ENCODE data around the gene DSTYK.
A peak's percentile ranks its signal among the peaks of the same experiment; 100 is the strongest.

Gene DSTYK

GRCh38 chr1:205208811-205209210, 2.7 kb downstream of the DSTYK start:
- Mint-ChIP-seq H3K27ac (no peak overlapping the region), H3K4me1 (peaks cover 70% of the 10 kb centered on the region), H3K4me3 (peak overlapping the region; percentile 44 to 93), H3K27me3 (no peaks in the 10 kb centered on the region), H3K9me3 (no peaks in the 10 kb centered on the region)
- DNase-seq = no peak
- ATAC-seq = no peak

GRCh38 chr1:205205055-205205454, 6.4 kb downstream of the DSTYK start:
- ATAC-seq = no peak
- no peaks in the 10 kb centered on the region for H3K27me3 Mint-ChIP-seq

GRCh38 chr1:205204552-205204951, 7.0 kb downstream of the DSTYK start:
- H3K27ac Mint-ChIP-seq = peak overlapping the region in 1 of 2 donors; percentile 84
- peaks cover 82% of the 10 kb centered on the region for H3K4me1 Mint-ChIP-seq
- ATAC-seq (no peak), DNase-seq (no peak)
- no peaks in the 10 kb centered on the region for H3K9me3 Mint-ChIP-seq
- H3K27me3 Mint-ChIP-seq = no peaks in the 10 kb centered on the region
- H3K4me3 Mint-ChIP-seq = peak overlapping the region; percentile 56 to 74

More at GRCh38 chr1:205205055-205205454, 6.4 kb downstream of the DSTYK start:
- no peak for DNase-seq
- peak overlapping the region in 1 of 2 donors; percentile 32 for H3K4me3 Mint-ChIP-seq
- H3K9me3 Mint-ChIP-seq = no peaks in the 10 kb centered on the region
- H3K27ac Mint-ChIP-seq = peak overlapping the region in 1 of 2 donors; percentile 78
- H3K4me1 Mint-ChIP-seq = peaks cover 81% of the 10 kb centered on the region

GRCh38 chr1:205199931-205200299, 11.6 kb downstream of the DSTYK start:
- peaks cover 91% of the 10 kb centered on the region for H3K4me1 Mint-ChIP-seq
- H3K4me3 Mint-ChIP-seq = peak overlapping the region; percentile 62 to 66
- no peaks in the 10 kb centered on the region for H3K9me3 Mint-ChIP-seq
- no peak for ATAC-seq
- H3K27me3 Mint-ChIP-seq = no peaks in the 10 kb centered on the region
- DNase-seq = peak in 1 of 2 donors; percentile 32
- peak overlapping the region; percentile 92 to 93 for H3K27ac Mint-ChIP-seq

- Mint-ChIP-seq H3K27ac (peak overlapping the region; percentile 92 to 93), H3K4me1 (peaks cover 85% of the 10 kb centered on the region), H3K4me3 (peak overlapping the region; percentile 62 to 66), H3K27me3 (no peaks in the 10 kb centered on the region), H3K9me3 (no peaks in the 10 kb centered on the region)
- ATAC-seq (peak; percentile 79), DNase-seq (peak; percentile 31 to 66)
These were observed 12.2 kb downstream of the DSTYK start for GRCh38 chr1:205199090-205199930.

GRCh38 chr1:205192287-205192686, 19.2 kb downstream of the DSTYK start:
- ATAC-seq (peak; percentile 55), DNase-seq (no peak)
- H3K4me1 Mint-ChIP-seq = peaks cover 85% of the 10 kb centered on the region
- H3K4me3 Mint-ChIP-seq = no peak overlapping the region
- H3K9me3 Mint-ChIP-seq = no peaks in the 10 kb centered on the region
- no peak overlapping the region for H3K27ac Mint-ChIP-seq
- no peaks in the 10 kb centered on the region for H3K27me3 Mint-ChIP-seq

- DNase-seq = no peak
- no peak overlapping the region for H3K4me3 Mint-ChIP-seq
- no peak for ATAC-seq
- H3K27ac Mint-ChIP-seq = no peak overlapping the region
- H3K27me3 Mint-ChIP-seq = no peaks in the 10 kb centered on the region
- H3K9me3 Mint-ChIP-seq = no peaks in the 10 kb centered on the region
- H3K4me1 Mint-ChIP-seq = peaks cover 86% of the 10 kb centered on the region
These were observed 19.9 kb downstream of the DSTYK start for GRCh38 chr1:205191622-205192021.

- no peak overlapping the region for H3K4me3 Mint-ChIP-seq
- ATAC-seq = no peak
These were observed 20.5 kb downstream of the DSTYK start for GRCh38 chr1:205190845-205191577.

GRCh38 chr1:205189131-205189530, 22.4 kb downstream of the DSTYK start:
- peaks cover 92% of the 10 kb centered on the region for H3K4me1 Mint-ChIP-seq
- DNase-seq = no peak

More at GRCh38 chr1:205190845-205191577, 20.5 kb downstream of the DSTYK start:
- DNase-seq = no peak
- Mint-ChIP-seq H3K9me3 (no peaks in the 10 kb centered on the region), H3K27me3 (no peaks in the 10 kb centered on the region), H3K27ac (no peak overlapping the region), H3K4me1 (peaks cover 86% of the 10 kb centered on the region)

GRCh38 chr1:205188596-205188995, 22.9 kb downstream of the DSTYK start:
- Mint-ChIP-seq H3K4me3 (no peak overlapping the region), H3K9me3 (no peaks in the 10 kb centered on the region), H3K27me3 (no peaks in the 10 kb centered on the region), H3K27ac (no peak overlapping the region), H3K4me1 (peaks cover 92% of the 10 kb centered on the region)
- ATAC-seq = no peak
- DNase-seq = no peak

More at GRCh38 chr1:205189131-205189530, 22.4 kb downstream of the DSTYK start:
- Mint-ChIP-seq H3K27me3 (no peaks in the 10 kb centered on the region), H3K27ac (no peak overlapping the region), H3K9me3 (no peaks in the 10 kb centered on the region), H3K4me3 (no peak overlapping the region)
- ATAC-seq = no peak

GRCh38 chr1:205188098-205188497, 23.4 kb downstream of the DSTYK start:
- Mint-ChIP-seq H3K27me3 (no peaks in the 10 kb centered on the region), H3K27ac (peak overlapping the region in 1 of 2 donors; percentile 47), H3K4me1 (peaks cover 92% of the 10 kb centered on the region), H3K9me3 (no peaks in the 10 kb centered on the region), H3K4me3 (no peak overlapping the region)
- DNase-seq (no peak), ATAC-seq (no peak)

- peak overlapping the region in 1 of 2 donors; percentile 4 for H3K27ac Mint-ChIP-seq
- ATAC-seq = no peak
- DNase-seq = no peak
- H3K9me3 Mint-ChIP-seq = no peaks in the 10 kb centered on the region
- H3K4me3 Mint-ChIP-seq = no peak overlapping the region
- no peaks in the 10 kb centered on the region for H3K27me3 Mint-ChIP-seq
- H3K4me1 Mint-ChIP-seq = peaks cover 90% of the 10 kb centered on the region
These were observed 24.1 kb downstream of the DSTYK start for GRCh38 chr1:205187420-205187819.

- ATAC-seq (peak; percentile 96), DNase-seq (peak; percentile 24 to 60)
- Mint-ChIP-seq H3K27me3 (no peaks in the 10 kb centered on the region), H3K9me3 (no peaks in the 10 kb centered on the region), H3K4me1 (peaks cover 79% of the 10 kb centered on the region), H3K4me3 (peak overlapping the region; percentile 35 to 51), H3K27ac (peak overlapping the region in 1 of 2 donors; percentile 44)
These were observed 25.3 kb downstream of the DSTYK start for GRCh38 chr1:205186191-205186590.

- Mint-ChIP-seq H3K4me1 (peaks cover 57% of the 10 kb centered on the region), H3K9me3 (no peaks in the 10 kb centered on the region), H3K27ac (peak overlapping the region in 1 of 2 donors; percentile 81), H3K27me3 (no peaks in the 10 kb centered on the region), H3K4me3 (peak overlapping the region; percentile 67 to 73)
- ATAC-seq = peak; percentile 24
- DNase-seq = no peak
These were observed 27.7 kb downstream of the DSTYK start for GRCh38 chr1:205183676-205184335.

- Mint-ChIP-seq H3K4me1 (peaks cover 52% of the 10 kb centered on the region), H3K4me3 (no peak overlapping the region), H3K27me3 (no peaks in the 10 kb centered on the region), H3K27ac (peak overlapping the region; percentile 28 to 39), H3K9me3 (no peaks in the 10 kb centered on the region)
- DNase-seq (no peak), ATAC-seq (no peak)
These were observed 28.6 kb downstream of the DSTYK start for GRCh38 chr1:205182930-205183329.
